Measurements from ENCODE around the gene SLK.

Gene SLK

DNA sequence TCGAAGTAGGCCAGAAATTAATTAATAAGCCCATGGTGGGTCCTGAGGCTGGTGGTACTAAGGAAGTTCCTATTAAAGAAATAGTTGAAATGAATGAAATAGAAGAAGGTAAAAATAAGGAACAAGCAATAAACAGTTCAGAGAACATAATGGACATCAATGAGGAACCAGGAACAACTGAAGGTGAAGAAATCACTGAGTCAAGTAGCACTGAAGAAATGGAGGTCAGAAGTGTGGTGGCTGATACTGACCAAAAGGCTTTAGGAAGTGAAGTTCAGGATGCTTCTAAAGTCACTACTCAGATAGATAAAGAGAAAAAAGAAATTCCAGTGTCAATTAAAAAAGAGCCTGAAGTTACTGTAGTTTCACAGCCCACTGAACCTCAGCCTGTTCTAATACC is 36.0 kb downstream of the SLK start:
- POLR2A ChIA-PET (ENCODE audit: low non-redundant PET) = no interaction called here
- H3K27ac ChIP-seq = no peak overlapping the region

GRCh38 chr10:104005172-104005863 is 38.4 kb downstream of the SLK start:
- H3K27ac ChIP-seq = no peak overlapping the region
- DNase-seq (ENCODE audit: low spot score) = no peak
- ChIA-PET CTCF (interaction anchor here (0.5 to 1.1 kb wide), 3 partner anchors 23 to 34 kb away, joined by 3 to 5 read pairs (median 3); no protein-coding TSS in a partner anchor), POLR2A (ENCODE audit: low non-redundant PET) (interaction anchor here (0.7 kb wide), 1 partner anchor 559 kb away, joined by 3 read pairs; no protein-coding TSS in a partner anchor)
- TF ChIP-seq CTCF (conservative IDR thresholded peaks at IDR 0.05; ENCODE audit: low read depth) = no peak

More for the DNA sequence above, 36.0 kb downstream of the SLK start:
- no peak for TF ChIP-seq CTCF (conservative IDR thresholded peaks at IDR 0.05; ENCODE audit: low read depth)
- DNase-seq (ENCODE audit: low spot score) = no peak
- CTCF ChIA-PET = no interaction called here

DNA sequence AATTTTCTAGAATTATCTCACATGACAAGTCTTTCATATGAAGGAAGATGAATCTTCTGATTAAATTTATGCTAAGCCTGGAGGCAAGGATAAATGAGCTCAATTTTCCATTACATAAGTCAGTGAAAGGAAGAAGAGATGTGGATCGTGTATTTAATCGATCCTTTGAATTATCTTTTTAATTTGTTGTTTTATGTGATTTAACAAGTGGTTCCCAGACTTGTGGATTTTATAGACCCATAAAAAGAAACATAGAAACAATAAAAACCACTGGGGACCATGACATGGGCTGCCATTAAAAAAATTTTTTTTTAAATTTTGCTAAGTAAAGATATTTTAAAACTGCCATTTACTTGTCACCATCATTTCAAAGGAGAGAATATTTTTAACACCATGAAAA is 45.0 kb downstream of the SLK start:
- TF ChIP-seq CTCF (conservative IDR thresholded peaks at IDR 0.05; ENCODE audit: low read depth) = no peak
- DNase-seq (ENCODE audit: low spot score) = no peak
- H3K27ac ChIP-seq = no peak overlapping the region
- ChIA-PET CTCF (no interaction called here), POLR2A (ENCODE audit: low non-redundant PET) (interaction anchor here (0.6 kb wide), 1 partner anchor 98 kb away, joined by 3 read pairs; no protein-coding TSS in a partner anchor)

GRCh38 chr10:104013489-104013888 is 46.5 kb downstream of the SLK start:
- ChIA-PET POLR2A (ENCODE audit: low non-redundant PET) (no interaction called here), CTCF (interaction anchor here (0.7 kb wide), 1 partner anchor 114 kb away, joined by 3 read pairs; no protein-coding TSS in a partner anchor)
- no peak for TF ChIP-seq CTCF (conservative IDR thresholded peaks at IDR 0.05; ENCODE audit: low read depth)

GRCh38 chr10:104014176-104014575 is 47.2 kb downstream of the SLK start:
- POLR2A ChIA-PET (ENCODE audit: low non-redundant PET) = no interaction called here
- TF ChIP-seq CTCF (conservative IDR thresholded peaks at IDR 0.05; ENCODE audit: low read depth) = no peak

More at GRCh38 chr10:104013489-104013888, 46.5 kb downstream of the SLK start:
- DNase-seq (ENCODE audit: low spot score) = no peak
- H3K27ac ChIP-seq = no peak overlapping the region

GRCh38 chr10:104016661-104017060 is 49.7 kb downstream of the SLK start:
- ChIA-PET CTCF (interaction anchor here (0.6 to 0.7 kb wide), 3 partner anchors 129 to 314 kb away, joined by 3 to 4 read pairs (median 3); no protein-coding TSS in a partner anchor), POLR2A (ENCODE audit: low non-redundant PET) (no interaction called here)
- H3K27ac ChIP-seq = no peak overlapping the region

More at GRCh38 chr10:104014176-104014575, 47.2 kb downstream of the SLK start:
- H3K27ac ChIP-seq = no peak overlapping the region
- CTCF ChIA-PET = interaction anchor here (0.6 to 1.0 kb wide), 3 partner anchors 83 to 126 kb away, joined by 3 to 4 read pairs (median 3); no protein-coding TSS in a partner anchor
- no peak for DNase-seq (ENCODE audit: low spot score)

More at GRCh38 chr10:104016661-104017060, 49.7 kb downstream of the SLK start:
- no peak for TF ChIP-seq CTCF (conservative IDR thresholded peaks at IDR 0.05; ENCODE audit: low read depth)
- DNase-seq (ENCODE audit: low spot score) = no peak
